Forelimb muscle (tissue), 1 donor: ENCODE data around the gene NCBP3. TPM values are rescaled to one million over a fixed set of nuclear protein-coding genes. Genes with fewer than 3 reads are reported as not detected.

Experiments used
- DNase-seq: peaks from one replicate; pipeline ENCODE4 v3.0.0-alpha.2; 2013; ENCODE audit warnings: low read depth
- polyA plus RNA-seq: library from polyadenylated mRNA; unstranded; fragments of 120-200 nt; gene quantifications from one replicate; pipeline ENCODE4 v1.2.1, GENCODE V29; 2013; ENCODE audit not compliant: insufficient read length

NCBP3 gene
- polyA plus RNA-seq, 1 donor, result 58.2 TPM

GRCh38 chr17:3754458-3755334, 91.3 kb downstream of the NCBP3 start:
- DNase-seq, result no peak

GRCh38 chr17:3754066-3754457, 92.0 kb downstream of the NCBP3 start:
- no peak for DNase-seq

GRCh38 chr17:3753624-3754023, 92.4 kb downstream of the NCBP3 start:
- DNase-seq, result no peak

Other genes starting within 250 kb of the NCBP3 start
- gene TRPV1, start 236.8 kb downstream of the NCBP3 start, polyA plus RNA-seq, result 5.4 TPM
- gene SHPK, start 210.0 kb downstream of the NCBP3 start, polyA plus RNA-seq, result 6.3 TPM
- 7.8 TPM for gene CTNS, start 209.5 kb downstream of the NCBP3 start, polyA plus RNA-seq
- gene TAX1BP3, start 177.7 kb downstream of the NCBP3 start, polyA plus RNA-seq, result 45.4 TPM
- 39.8 TPM for gene EMC6, start 177.4 kb downstream of the NCBP3 start, polyA plus RNA-seq
- 26.3 TPM for gene P2RX5, start 150.1 kb downstream of the NCBP3 start, polyA plus RNA-seq
- gene HASPIN, start 122.3 kb downstream of the NCBP3 start, polyA plus RNA-seq, result 9.4 TPM
- 32.7 TPM for gene ITGAE, start 45.1 kb downstream of the NCBP3 start, polyA plus RNA-seq
- 8.4 TPM for gene CAMKK1, start 46.8 kb upstream of the NCBP3 start, polyA plus RNA-seq
- 2.3 TPM for gene P2RX1, start 70.2 kb upstream of the NCBP3 start, polyA plus RNA-seq
- gene ATP2A3, start 118.2 kb upstream of the NCBP3 start, polyA plus RNA-seq, result 5.3 TPM